Karpas-422 (cell line): ENCODE measurements around the gene UBE2C. TPM values are rescaled to one million over a fixed set of nuclear protein-coding genes. Genes with fewer than 3 reads are reported as not detected.
"Not testable (repeated sequence)": the region's sequence is repeated elsewhere in the genome, so short reads cannot be mapped to it uniquely, and the experiment has no call there.

Source experiments
- DNase-seq: peaks from one replicate; pipeline ENCODE4 v3.0.0-alpha.2; 2015
- H2AFZ ChIP-seq: fragments of 200-600 bp; sonication (generic); 2 replicates; pipeline ENCODE4 v1.6.1; 2014; ENCODE audit warnings: antibody characterized with exemption, low read length, mixed read lengths
- H3K27ac ChIP-seq: fragments of 200-600 bp; sonication (generic); 2 replicates; pipeline ENCODE4 v1.5.1; 2014; ENCODE audit warnings: mild to moderate bottlenecking, low read length, moderate library complexity
- H3K27me3 ChIP-seq: fragments of 200-600 bp; sonication (generic); 2 replicates; pipeline ENCODE4 v1.6.1; 2014; ENCODE audit warnings: low read length, mixed read lengths
- H3K36me3 ChIP-seq: fragments of 200-600 bp; sonication (generic); 2 replicates; pipeline ENCODE4 v1.6.1; 2014; ENCODE audit warnings: low read length, mixed read lengths; ENCODE audit not compliant: insufficient read depth
- H3K4me1 ChIP-seq: fragments of 200-600 bp; sonication (generic); 2 replicates; pipeline ENCODE4 v1.6.1; 2014; ENCODE audit warnings: mild to moderate bottlenecking, low read length, mixed read lengths
- H3K4me2 ChIP-seq: fragments of 200-600 bp; sonication (generic); 2 replicates; pipeline ENCODE4 v1.6.1; 2014; ENCODE audit warnings: low read length, low read depth, mild to moderate bottlenecking; ENCODE audit not compliant: poor library complexity, severe bottlenecking
- H3K4me3 ChIP-seq: fragments of 200-600 bp; sonication (generic); 2 replicates; pipeline ENCODE4 v1.5.1; 2014; ENCODE audit warnings: mild to moderate bottlenecking, antibody characterized with exemption, low read length, mixed read lengths
- H3K79me2 ChIP-seq: fragments of 200-600 bp; sonication (generic); 2 replicates; pipeline ENCODE4 v1.6.1; 2014; ENCODE audit warnings: mild to moderate bottlenecking, low read length, mixed read lengths
- H3K9ac ChIP-seq: fragments of 200-600 bp; sonication (generic); 2 replicates; pipeline ENCODE4 v1.6.0; 2014; ENCODE audit warnings: low read length
- H3K9me2 ChIP-seq: fragments of 200-600 bp; sonication (generic), shearing (Covaris generic); replicated peaks from 2 replicates; pipeline ENCODE4 v1.6.0; 2014; ENCODE audit warnings: mild to moderate bottlenecking, low read length, moderate library complexity; ENCODE audit not compliant: insufficient read depth
- H3K9me3 ChIP-seq: fragments of 300-700, 200-600 bp; sonication (generic); 2 replicates; pipeline ENCODE4 v1.6.1; 2014; ENCODE audit warnings: low read length, mixed read lengths
- H4K20me1 ChIP-seq: fragments of 200-600 bp; sonication (generic); 2 replicates; pipeline ENCODE4 v1.6.1; 2014; ENCODE audit warnings: mild to moderate bottlenecking, antibody characterized with exemption, low read length, low read depth; ENCODE audit not compliant: insufficient read depth
- total RNA-seq: library from RNA; depleted of rRNA; stranded (reverse); fragments of >200 nt; shearing (Covaris generic); gene quantifications from 2 replicates; pipeline ENCODE4 v1.2.3, GENCODE V29; 2014; ENCODE audit warnings: low replicate concordance; rRNA removed

Gene UBE2C
- total RNA-seq: 124 and 141 TPM in 2 replicates

DNA sequence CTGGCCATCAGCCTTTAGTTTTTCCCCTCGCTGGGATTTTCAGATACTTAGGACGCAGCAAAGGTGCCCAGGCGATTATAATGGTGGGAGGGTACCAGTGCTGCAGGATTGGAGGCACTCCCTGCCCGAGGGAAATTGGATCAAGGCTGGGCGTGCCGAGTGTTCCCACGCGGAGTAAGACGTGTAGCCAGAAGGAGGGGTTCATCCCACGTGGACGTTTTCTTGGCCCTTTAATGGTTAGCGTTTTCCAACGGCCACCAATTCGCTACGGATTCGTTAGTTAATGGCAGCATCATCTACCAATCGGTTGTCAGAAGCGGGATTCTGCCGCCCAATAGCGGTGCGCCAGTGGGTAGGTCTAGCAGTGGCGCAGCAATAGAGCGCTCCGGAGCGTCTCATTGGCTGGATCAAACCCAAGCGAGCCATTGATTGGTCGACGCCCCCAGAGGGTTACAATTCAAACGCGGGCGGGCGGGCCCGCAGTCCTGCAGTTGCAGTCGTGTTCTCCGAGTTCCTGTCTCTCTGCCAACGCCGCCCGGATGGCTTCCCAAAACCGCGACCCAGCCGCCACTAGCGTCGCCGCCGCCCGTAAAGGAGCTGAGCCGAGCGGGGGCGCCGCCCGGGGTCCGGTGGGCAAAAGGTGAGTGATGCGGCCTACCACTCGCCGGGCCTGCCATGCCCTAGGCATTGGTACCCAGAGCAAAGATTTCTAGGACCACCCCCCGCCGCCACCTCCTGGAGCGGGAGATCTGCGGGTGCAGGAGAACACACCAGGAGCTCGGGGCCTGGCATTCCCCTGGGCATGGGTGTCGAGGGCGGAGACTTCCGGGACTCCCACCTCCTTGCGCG lies at the start of gene UBE2C:
UBE2C (plus strand) TSS at position 488 of the 849 bp plus-strand sequence; CDS start at position 540, 52 bp downstream.
- peak; percentile 99 for DNase-seq
- no peaks in the 10 kb centered on the region for H3K9me2 ChIP-seq
- H3K9ac ChIP-seq: peak within 1 kb of the TSS; percentile 94
- H3K9me3 ChIP-seq: no peaks in the 10 kb centered on the region
- H3K4me2 ChIP-seq: peak within 1 kb of the TSS; percentile 88
- no peaks in the 10 kb centered on the region for H4K20me1 ChIP-seq
- H3K27ac ChIP-seq: peak within 1 kb of the TSS; percentile 87
- peak within 1 kb of the TSS; percentile 15; the same call in 1 of the 2 replicates for H2AFZ ChIP-seq
- H3K27me3 ChIP-seq: no peaks in the 10 kb centered on the region
- H3K4me3 ChIP-seq: peak within 1 kb of the TSS; percentile 93
- H3K4me1 ChIP-seq: peaks cover 5% of the 10 kb centered on the region
- peaks cover 14% of the 10 kb centered on the region for H3K79me2 ChIP-seq
- peaks cover 45% of the 10 kb centered on the region for H3K36me3 ChIP-seq

DNA sequence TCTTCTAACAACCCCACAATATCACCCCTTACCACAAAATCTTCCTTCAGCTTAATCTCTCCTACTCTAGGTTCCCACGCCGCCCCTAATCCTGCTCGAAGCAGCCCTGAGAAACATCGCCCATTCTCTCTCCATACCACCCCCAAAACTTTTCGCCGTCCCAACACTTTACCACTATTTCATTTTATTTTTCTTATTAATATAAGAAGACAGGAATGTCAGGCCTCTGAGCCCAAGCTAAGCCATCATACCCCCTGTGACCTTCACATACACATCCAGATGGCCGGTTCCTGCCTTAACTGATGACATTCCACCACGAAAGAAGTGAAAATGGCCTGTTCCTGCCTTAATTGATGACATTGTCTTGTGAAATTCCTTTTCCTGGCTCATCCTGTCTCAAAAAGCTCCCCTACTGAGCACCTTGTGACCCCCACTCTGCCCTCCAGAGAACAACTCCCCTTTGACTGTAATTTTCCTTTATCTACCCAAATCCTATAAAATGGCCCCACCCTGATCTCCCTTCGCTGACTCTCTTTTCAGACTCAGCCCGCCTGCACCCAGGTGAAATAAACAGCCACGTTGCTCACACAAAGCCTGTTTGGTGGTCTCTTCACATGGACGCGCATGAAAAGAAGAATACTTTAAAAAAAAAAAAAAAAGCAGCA lies 47.7 kb upstream of the UBE2C start:
- H2AFZ ChIP-seq, H3K4me2 ChIP-seq, H3K79me2 ChIP-seq, H3K4me1 ChIP-seq, H3K9me2 ChIP-seq, H3K27ac ChIP-seq, H3K4me3 ChIP-seq, H3K36me3 ChIP-seq, H3K9me3 ChIP-seq, H3K9ac ChIP-seq, H3K27me3 ChIP-seq, DNase-seq, H4K20me1 ChIP-seq: not testable (repeated sequence)

DNA sequence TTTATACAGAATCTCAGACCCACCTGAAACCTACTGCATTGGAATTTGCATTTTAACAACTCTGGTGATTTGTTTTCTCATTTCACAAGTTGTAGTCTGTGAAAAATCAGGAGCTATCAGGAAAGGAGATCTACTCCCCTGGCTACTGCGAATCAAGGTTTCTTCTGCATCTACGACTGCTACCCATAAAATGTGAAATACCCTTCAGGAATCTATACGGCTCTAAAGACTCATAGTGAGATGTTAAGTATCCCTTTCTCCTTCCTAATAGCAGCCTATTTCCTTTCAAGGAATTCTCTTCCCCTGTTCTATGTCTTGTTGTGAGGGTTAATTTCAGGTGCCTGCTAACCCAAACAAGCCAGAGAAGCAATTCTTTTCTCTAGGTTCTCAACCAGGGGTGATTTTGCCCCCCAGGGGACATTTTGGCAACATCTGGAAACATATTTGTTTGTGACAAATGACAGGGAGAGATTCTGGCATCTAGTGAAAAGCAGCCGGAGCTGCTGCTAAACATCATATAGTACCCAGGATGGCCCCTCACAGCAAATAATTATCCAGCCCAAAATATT lies 47.1 kb upstream of the UBE2C start:
- Histone ChIP-seq H3K9me3 (no peaks in the 10 kb centered on the region), H3K4me1 (no peaks in the 10 kb centered on the region), H2AFZ (no peak overlapping the region), H3K27me3 (no peaks in the 10 kb centered on the region), H3K27ac (no peak overlapping the region), H3K79me2 (no peaks in the 10 kb centered on the region), H3K4me3 (no peak overlapping the region), H3K9ac (no peak overlapping the region), H4K20me1 (no peaks in the 10 kb centered on the region), H3K4me2 (no peak overlapping the region), H3K36me3 (no peaks in the 10 kb centered on the region), H3K9me2 (no peaks in the 10 kb centered on the region)
- DNase-seq: no peak

DNA sequence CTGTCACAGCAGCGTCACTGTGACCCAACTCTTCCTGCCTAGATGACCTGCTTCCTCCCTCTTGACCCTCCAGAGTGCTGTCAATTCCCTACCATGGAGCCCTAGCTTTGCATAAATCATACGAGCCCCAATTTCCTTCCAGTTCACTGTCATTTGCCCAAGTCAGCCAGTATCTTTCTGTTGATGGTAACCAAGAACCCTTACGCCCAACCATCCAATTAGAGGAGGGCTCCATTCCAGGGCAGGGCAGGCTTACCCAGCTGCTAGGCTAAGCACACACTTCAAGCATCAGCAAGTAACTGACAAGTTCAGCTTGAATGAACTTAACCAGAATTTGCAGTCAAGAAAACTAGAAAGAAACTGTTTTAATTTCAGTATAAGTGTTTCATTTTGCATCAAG lies 46.5 kb upstream of the UBE2C start:
- no peaks in the 10 kb centered on the region for H4K20me1 ChIP-seq
- H2AFZ ChIP-seq: no peak overlapping the region
- no peak overlapping the region for H3K4me3 ChIP-seq
- no peak overlapping the region for H3K4me2 ChIP-seq
- H3K79me2 ChIP-seq: no peaks in the 10 kb centered on the region
- H3K9me2 ChIP-seq: no peaks in the 10 kb centered on the region
- no peak overlapping the region for H3K9ac ChIP-seq
- DNase-seq: no peak
- H3K4me1 ChIP-seq: no peaks in the 10 kb centered on the region
- H3K9me3 ChIP-seq: no peaks in the 10 kb centered on the region
- H3K27ac ChIP-seq: no peak overlapping the region
- no peaks in the 10 kb centered on the region for H3K27me3 ChIP-seq
- no peaks in the 10 kb centered on the region for H3K36me3 ChIP-seq

DNA sequence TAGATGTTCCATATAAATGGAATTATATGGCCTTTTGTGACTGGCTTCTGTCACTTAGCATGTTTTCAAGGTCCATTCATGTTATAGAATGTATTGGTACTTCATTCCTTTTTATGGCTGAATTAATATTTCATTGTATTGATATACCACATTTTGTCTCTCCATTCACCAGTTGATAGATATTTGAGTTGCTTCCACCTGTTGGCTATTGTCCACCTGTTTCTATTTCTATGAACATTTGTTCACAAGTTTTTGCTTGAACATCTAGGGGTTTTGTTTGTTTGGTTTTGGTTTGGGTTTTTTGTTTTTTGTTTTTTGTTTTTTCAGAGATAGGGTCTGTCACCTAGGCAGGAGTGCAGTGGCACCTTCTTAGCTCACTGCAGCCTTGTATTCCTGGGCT lies 44.0 kb upstream of the UBE2C start:
- no peak for DNase-seq
- Histone ChIP-seq H3K9me2 (no peaks in the 10 kb centered on the region), H3K9ac (no peak overlapping the region), H2AFZ (no peak overlapping the region), H3K4me3 (no peak overlapping the region), H3K27me3 (no peaks in the 10 kb centered on the region), H3K36me3 (no peaks in the 10 kb centered on the region), H3K4me1 (peaks cover 4% of the 10 kb centered on the region), H3K9me3 (no peaks in the 10 kb centered on the region), H4K20me1 (no peaks in the 10 kb centered on the region), H3K27ac (no peak overlapping the region), H3K4me2 (no peak overlapping the region), H3K79me2 (no peaks in the 10 kb centered on the region)

DNA sequence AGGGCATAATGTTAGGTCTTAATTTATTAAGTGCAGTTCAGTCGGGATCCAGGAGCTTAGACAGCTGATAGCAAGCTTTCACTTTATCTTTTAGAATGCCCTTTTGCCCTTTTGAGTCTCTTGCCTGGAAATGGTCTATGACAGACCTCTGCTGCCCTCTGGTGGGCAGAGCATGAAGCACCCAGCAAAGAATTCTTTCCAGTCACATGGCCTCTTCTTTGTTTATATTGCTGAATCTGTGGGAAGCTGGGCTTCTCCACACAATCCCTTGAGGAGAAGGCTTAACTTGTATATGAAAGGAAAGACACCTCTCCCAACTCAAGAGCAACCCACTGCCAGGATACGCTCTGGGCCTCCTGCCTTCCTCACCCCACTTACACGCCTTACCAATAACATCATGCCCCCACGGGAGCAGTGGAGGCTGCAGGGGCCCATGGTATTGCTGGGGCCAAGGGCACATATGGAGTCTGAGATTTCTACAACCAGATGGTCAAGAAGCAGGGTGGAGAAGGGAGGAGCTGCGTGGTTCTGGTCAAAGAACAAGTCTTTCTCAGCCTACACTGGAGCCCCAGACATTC lies 41.2 kb upstream of the UBE2C start:
- Histone ChIP-seq H3K9me2 (no peaks in the 10 kb centered on the region), H3K4me2 (no peak overlapping the region), H3K9ac (no peak overlapping the region), H3K27me3 (no peaks in the 10 kb centered on the region), H3K4me3 (no peak overlapping the region), H3K4me1 (peaks cover 4% of the 10 kb centered on the region), H3K9me3 (no peaks in the 10 kb centered on the region), H4K20me1 (no peaks in the 10 kb centered on the region), H3K79me2 (no peaks in the 10 kb centered on the region), H3K27ac (no peak overlapping the region), H3K36me3 (no peaks in the 10 kb centered on the region), H2AFZ (peak overlapping the region; percentile 95; the same call in 1 of the 2 replicates)
- DNase-seq: peak; percentile 90

DNA sequence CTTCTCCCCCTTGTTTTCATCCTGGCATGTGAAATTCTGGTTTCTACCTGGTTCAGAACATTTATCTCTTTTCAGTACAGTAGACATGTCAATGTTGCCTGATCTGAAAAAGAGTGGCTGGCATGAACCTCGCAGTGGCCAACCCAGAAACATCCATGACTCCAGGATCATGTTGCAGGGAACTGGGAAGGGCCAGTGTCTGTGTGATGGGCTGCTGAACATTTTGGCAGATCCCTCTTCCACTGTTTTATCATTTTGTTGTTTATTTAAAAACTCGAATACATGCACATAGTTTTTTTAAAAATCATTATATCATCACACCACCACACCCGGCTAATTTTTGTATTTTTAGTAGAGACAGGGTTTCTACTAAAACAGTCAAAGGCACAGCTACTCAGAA lies 39.8 kb upstream of the UBE2C start:
- no peak overlapping the region for H3K4me3 ChIP-seq
- H3K4me2 ChIP-seq: no peak overlapping the region
- H3K9ac ChIP-seq: no peak overlapping the region

DNA sequence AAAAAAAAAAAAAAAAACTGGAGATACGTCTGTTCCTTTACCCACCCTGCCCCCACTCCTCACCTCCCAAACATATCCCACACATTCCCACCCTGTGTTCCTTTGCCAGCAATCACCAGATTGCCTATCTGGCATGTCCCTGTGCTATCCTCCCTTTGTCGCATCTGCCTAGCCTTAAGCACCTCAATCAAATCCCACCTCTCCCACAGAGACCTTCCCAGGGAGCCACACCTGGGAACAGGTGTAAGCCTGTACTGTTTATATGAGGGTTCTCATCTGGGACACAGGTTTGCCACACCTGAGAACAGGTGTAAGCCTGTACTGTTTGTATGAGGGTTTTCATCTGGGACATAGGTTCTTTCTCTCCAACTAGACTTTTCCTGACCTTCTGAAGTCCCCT lies 37.5 kb upstream of the UBE2C start:
- Histone ChIP-seq H3K4me2 (no peak overlapping the region), H2AFZ (no peak overlapping the region), H3K27ac (no peak overlapping the region), H3K9ac (no peak overlapping the region), H3K79me2 (no peaks in the 10 kb centered on the region), H3K4me1 (peaks cover 4% of the 10 kb centered on the region), H4K20me1 (no peaks in the 10 kb centered on the region), H3K36me3 (no peaks in the 10 kb centered on the region), H3K4me3 (no peak overlapping the region), H3K9me3 (no peaks in the 10 kb centered on the region), H3K27me3 (no peaks in the 10 kb centered on the region), H3K9me2 (no peaks in the 10 kb centered on the region)
- no peak for DNase-seq

More for the DNA sequence above, 39.8 kb upstream of the UBE2C start:
- Histone ChIP-seq H3K4me1 (peaks cover 4% of the 10 kb centered on the region), H3K36me3 (no peaks in the 10 kb centered on the region), H3K79me2 (no peaks in the 10 kb centered on the region), H4K20me1 (no peaks in the 10 kb centered on the region), H3K9me3 (no peaks in the 10 kb centered on the region), H3K27ac (no peak overlapping the region), H3K27me3 (no peaks in the 10 kb centered on the region), H3K9me2 (no peaks in the 10 kb centered on the region), H2AFZ (no peak overlapping the region)
- no peak for DNase-seq
